GM23338 (cell line): ENCODE data around the gene KIF27. TPM values are rescaled to one million over a fixed set of nuclear protein-coding genes. Genes with fewer than 3 reads are reported as not detected.

Source experiments
- ATAC-seq: fragments of 200-7000 bp; cut with Tn5 transposase; 3 replicates; pipeline ENCODE4 v1.9.1; 2020
- DNase-seq: peaks from one replicate; pipeline ENCODE4 v3.0.0-alpha.2; 2015; ENCODE audit warnings: low spot score
- H2AFZ ChIP-seq: fragments of 200-600 bp; sonication (generic); 2 replicates; pipeline ENCODE4 v1.8.0; 2016; ENCODE audit warnings: antibody characterized with exemption, mild to moderate bottlenecking, moderate library complexity
- H3F3A ChIP-seq: fragments of 200-600 bp; sonication (generic); replicated peaks from 2 replicates; pipeline ENCODE4 v1.8.0; 2017; ENCODE audit warnings: antibody characterized with exemption, mixed run types, low read depth
- H3K27ac ChIP-seq: fragments of 200-600 bp; sonication (generic); 2 replicates; pipeline ENCODE4 v1.6.1; 2016; ENCODE audit warnings: low read depth
- H3K27me3 ChIP-seq: fragments of 200-600 bp; sonication (generic); 2 replicates; pipeline ENCODE4 v1.8.0; 2016; ENCODE audit warnings: mild to moderate bottlenecking, mixed run types, moderate library complexity; ENCODE audit not compliant: insufficient read depth
- H3K36me3 ChIP-seq: fragments of 200-600 bp; sonication (generic); 2 replicates; pipeline ENCODE4 v1.8.0; 2016; ENCODE audit warnings: mild to moderate bottlenecking; ENCODE audit not compliant: insufficient read depth
- H3K4me1 ChIP-seq: fragments of 200-600 bp; sonication (generic); 2 replicates; pipeline ENCODE4 v1.8.0; 2016; ENCODE audit warnings: mild to moderate bottlenecking, moderate library complexity; ENCODE audit not compliant: insufficient read depth
- H3K4me2 ChIP-seq: fragments of 200-600 bp; sonication (generic); 2 replicates; pipeline ENCODE4 v1.7.1; 2017; ENCODE audit warnings: mixed run types
- H3K4me3 ChIP-seq: fragments of 200-600 bp; sonication (generic); 2 replicates; pipeline ENCODE4 v1.6.1; 2016; ENCODE audit warnings: mixed run types
- H3K79me2 ChIP-seq: fragments of 200-600 bp; sonication (generic); replicated peaks from 2 replicates; pipeline ENCODE4 v1.8.0; 2017; ENCODE audit warnings: mild to moderate bottlenecking; ENCODE audit not compliant: insufficient read depth
- H3K9me2 ChIP-seq: fragments of 200-600 bp; sonication (generic); 2 replicates; pipeline ENCODE4 v1.8.0; 2017; ENCODE audit not compliant: insufficient read depth
- H4K20me1 ChIP-seq: fragments of 200-600 bp; sonication (generic); replicated peaks from 2 replicates; pipeline ENCODE4 v1.8.0; 2017; ENCODE audit warnings: mild to moderate bottlenecking; ENCODE audit not compliant: insufficient read depth
- H3K27ac Mint-ChIP-seq: 2 replicates; pipeline ENCODE4 v1.8.0; 2020; ENCODE audit warnings: inconsistent platforms, mild to moderate bottlenecking, moderate library complexity, mixed read lengths
- H3K27me3 Mint-ChIP-seq: 3 replicates; pipeline ENCODE4 v1.8.0; 2022; ENCODE audit warnings: low read depth, mild to moderate bottlenecking, moderate library complexity, mixed read lengths, inconsistent platforms; ENCODE audit not compliant: insufficient read depth, poor library complexity
- H3K36me3 Mint-ChIP-seq: 3 replicates; pipeline ENCODE4 v1.8.0; 2021; ENCODE audit warnings: low read depth, mild to moderate bottlenecking, inconsistent platforms, moderate library complexity, mixed read lengths
- H3K4me1 Mint-ChIP-seq: 3 replicates; pipeline ENCODE4 v1.8.0; 2020; ENCODE audit warnings: mild to moderate bottlenecking, inconsistent platforms, mixed read lengths
- H3K4me3 Mint-ChIP-seq: 3 replicates; pipeline ENCODE4 v1.8.0; 2021; ENCODE audit warnings: moderate library complexity, mild to moderate bottlenecking, inconsistent platforms, mixed read lengths
- H3K9me3 Mint-ChIP-seq: 3 replicates; pipeline ENCODE4 v1.8.0; 2020; ENCODE audit warnings: moderate library complexity, mild to moderate bottlenecking, inconsistent platforms, mixed read lengths
- CREB1 ChIP-seq: fragments of 250-450 bp; sonication (Bioruptor Pico); IDR thresholded peaks from 2 replicates; pipeline ENCODE4 v1.5.0; 2020; ENCODE audit warnings: low read depth, mild to moderate bottlenecking, moderate library complexity
- NANOG ChIP-seq: IDR thresholded peaks from 2 replicates; pipeline ENCODE4 v1.6.1; 2016; ENCODE audit warnings: antibody characterized with exemption, borderline replicate concordance
- ZNF114 ChIP-seq: fragments of 250-450 bp; sonication (Bioruptor Pico); IDR thresholded peaks from 2 replicates; pipeline ENCODE4 v1.5.0; 2020; ENCODE audit warnings: mild to moderate bottlenecking, moderate library complexity
- polyA plus RNA-seq: library from polyadenylated mRNA; unstranded; fragments of >200 nt; fragmentation: Nextera tagmentation; extraction: Ambion mirVana; gene quantifications from 2 replicates; pipeline ENCODE4 v1.2.1, GENCODE V29; 2016
- total RNA-seq: library from RNA; depleted of rRNA; stranded (reverse); fragments of >200 nt; shearing (Covaris generic); gene quantifications from 2 replicates; pipeline ENCODE4 v1.2.3, GENCODE V29; 2014
- TF ChIP-seq, protein P1 (sequence below): fragments of 250-450 bp; sonication (Bioruptor Pico); IDR thresholded peaks from 2 replicates; pipeline ENCODE4 v1.5.0; 2020; ENCODE audit warnings: mild to moderate bottlenecking, moderate library complexity
- TF ChIP-seq, protein P2 (sequence below): IDR thresholded peaks from 2 replicates; pipeline ENCODE4 v1.6.1; 2016; ENCODE audit warnings: antibody characterized with exemption
- TF ChIP-seq, protein P3 (sequence below), 2 experiments: fragments of 200-600 bp in 1 of 2; sonication (generic) in 1 of 2; conservative IDR thresholded peaks; 2 replicates each; pipeline versions ENCODE4 v1.5.1 to v1.6.1; 2016 to 2017; ENCODE audit warnings: antibody characterized with exemption in 2 of 2, low read depth in 2 of 2, mild to moderate bottlenecking in 2 of 2, moderate library complexity in 1 of 2

Gene KIF27
- total and polyA plus RNA-seq, 2 experiments from 2014 or later = 3.3 to 8.2 TPM

DNA sequence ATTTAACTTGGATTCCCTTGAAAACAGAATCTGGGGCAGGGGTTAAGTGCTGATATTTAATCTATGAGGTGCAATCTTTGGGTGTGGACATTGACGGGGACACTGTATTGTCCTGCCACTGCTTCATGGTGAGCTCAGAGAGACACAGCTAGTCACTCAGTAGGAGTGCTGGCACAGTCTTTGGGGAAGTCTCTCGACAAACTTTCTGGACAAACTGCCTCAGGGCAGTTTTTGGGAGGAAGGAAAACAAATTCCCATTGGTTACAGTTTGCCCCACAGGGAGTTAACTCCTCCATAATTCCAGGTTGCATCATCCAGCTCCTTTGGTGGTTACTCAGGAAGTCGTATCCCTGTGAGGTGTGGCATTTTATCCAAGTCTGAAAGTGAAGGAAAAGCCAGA is 40.9 kb upstream of the KIF27 start (continued):
- TF ChIP-seq, protein P1, sequence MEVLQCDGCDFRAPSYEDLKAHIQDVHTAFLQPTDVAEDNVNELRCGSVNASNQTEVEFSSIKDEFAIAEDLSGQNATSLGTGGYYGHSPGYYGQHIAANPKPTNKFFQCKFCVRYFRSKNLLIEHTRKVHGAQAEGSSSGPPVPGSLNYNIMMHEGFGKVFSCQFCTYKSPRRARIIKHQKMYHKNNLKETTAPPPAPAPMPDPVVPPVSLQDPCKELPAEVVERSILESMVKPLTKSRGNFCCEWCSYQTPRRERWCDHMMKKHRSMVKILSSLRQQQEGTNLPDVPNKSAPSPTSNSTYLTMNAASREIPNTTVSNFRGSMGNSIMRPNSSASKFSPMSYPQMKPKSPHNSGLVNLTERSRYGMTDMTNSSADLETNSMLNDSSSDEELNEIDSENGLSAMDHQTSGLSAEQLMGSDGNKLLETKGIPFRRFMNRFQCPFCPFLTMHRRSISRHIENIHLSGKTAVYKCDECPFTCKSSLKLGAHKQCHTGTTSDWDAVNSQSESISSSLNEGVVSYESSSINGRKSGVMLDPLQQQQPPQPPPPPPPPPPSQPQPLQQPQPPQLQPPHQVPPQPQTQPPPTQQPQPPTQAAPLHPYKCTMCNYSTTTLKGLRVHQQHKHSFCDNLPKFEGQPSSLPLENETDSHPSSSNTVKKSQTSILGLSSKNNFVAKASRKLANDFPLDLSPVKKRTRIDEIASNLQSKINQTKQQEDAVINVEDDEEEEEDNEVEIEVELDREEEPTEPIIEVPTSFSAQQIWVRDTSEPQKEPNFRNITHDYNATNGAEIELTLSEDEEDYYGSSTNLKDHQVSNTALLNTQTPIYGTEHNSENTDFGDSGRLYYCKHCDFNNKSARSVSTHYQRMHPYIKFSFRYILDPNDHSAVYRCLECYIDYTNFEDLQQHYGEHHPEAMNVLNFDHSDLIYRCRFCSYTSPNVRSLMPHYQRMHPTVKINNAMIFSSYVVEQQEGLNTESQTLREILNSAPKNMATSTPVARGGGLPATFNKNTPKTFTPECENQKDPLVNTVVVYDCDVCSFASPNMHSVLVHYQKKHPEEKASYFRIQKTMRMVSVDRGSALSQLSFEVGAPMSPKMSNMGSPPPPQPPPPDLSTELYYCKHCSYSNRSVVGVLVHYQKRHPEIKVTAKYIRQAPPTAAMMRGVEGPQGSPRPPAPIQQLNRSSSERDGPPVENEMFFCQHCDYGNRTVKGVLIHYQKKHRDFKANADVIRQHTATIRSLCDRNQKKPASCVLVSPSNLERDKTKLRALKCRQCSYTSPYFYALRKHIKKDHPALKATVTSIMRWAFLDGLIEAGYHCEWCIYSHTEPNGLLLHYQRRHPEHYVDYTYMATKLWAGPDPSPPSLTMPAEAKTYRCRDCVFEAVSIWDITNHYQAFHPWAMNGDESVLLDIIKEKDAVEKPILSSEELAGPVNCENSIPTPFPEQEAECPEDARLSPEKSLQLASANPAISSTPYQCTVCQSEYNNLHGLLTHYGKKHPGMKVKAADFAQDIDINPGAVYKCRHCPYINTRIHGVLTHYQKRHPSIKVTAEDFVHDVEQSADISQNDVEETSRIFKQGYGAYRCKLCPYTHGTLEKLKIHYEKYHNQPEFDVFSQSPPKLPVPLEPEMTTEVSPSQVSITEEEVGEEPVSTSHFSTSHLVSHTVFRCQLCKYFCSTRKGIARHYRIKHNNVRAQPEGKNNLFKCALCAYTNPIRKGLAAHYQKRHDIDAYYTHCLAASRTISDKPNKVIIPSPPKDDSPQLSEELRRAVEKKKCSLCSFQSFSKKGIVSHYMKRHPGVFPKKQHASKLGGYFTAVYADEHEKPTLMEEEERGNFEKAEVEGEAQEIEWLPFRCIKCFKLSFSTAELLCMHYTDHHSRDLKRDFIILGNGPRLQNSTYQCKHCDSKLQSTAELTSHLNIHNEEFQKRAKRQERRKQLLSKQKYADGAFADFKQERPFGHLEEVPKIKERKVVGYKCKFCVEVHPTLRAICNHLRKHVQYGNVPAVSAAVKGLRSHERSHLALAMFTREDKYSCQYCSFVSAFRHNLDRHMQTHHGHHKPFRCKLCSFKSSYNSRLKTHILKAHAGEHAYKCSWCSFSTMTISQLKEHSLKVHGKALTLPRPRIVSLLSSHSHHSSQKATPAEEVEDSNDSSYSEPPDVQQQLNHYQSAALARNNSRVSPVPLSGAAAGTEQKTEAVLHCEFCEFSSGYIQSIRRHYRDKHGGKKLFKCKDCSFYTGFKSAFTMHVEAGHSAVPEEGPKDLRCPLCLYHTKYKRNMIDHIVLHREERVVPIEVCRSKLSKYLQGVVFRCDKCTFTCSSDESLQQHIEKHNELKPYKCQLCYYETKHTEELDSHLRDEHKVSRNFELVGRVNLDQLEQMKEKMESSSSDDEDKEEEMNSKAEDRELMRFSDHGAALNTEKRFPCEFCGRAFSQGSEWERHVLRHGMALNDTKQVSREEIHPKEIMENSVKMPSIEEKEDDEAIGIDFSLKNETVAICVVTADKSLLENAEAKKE = no peak
- TF ChIP-seq, protein P2, sequence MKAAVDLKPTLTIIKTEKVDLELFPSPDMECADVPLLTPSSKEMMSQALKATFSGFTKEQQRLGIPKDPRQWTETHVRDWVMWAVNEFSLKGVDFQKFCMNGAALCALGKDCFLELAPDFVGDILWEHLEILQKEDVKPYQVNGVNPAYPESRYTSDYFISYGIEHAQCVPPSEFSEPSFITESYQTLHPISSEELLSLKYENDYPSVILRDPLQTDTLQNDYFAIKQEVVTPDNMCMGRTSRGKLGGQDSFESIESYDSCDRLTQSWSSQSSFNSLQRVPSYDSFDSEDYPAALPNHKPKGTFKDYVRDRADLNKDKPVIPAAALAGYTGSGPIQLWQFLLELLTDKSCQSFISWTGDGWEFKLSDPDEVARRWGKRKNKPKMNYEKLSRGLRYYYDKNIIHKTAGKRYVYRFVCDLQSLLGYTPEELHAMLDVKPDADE = no peak

DNA sequence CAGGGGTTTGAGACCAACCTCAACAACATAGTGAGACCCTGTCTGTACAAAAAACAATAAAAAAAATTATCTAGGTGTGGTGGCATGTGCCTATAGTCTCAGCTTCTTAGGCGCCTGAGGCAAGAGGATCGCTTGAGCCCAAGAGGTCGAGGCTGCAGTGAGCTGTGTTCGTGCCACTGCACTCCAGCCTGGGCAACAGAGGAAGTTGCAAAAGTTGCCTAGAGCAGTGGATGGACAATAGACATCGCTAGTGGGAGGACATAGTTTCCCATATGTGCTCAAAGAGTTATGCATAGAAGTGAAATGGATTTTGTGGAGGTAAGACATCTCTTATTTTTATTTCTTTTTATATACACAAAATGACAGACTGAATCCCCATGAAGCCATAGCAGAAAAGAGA is 39.8 kb upstream of the KIF27 start:
- Histone ChIP-seq H4K20me1 (no peaks in the 10 kb centered on the region), H3K27me3 (no peaks in the 10 kb centered on the region), H3K4me3 (no peak overlapping the region), H3K36me3 (no peaks in the 10 kb centered on the region), H3K79me2 (no peaks in the 10 kb centered on the region), H3K27ac (no peak overlapping the region), H2AFZ (no peak overlapping the region), H3F3A (peaks cover 14% of the 10 kb centered on the region), H3K4me1 (no peaks in the 10 kb centered on the region; the same call in 1 of the 2 replicates), H3K9me2 (no peaks in the 10 kb centered on the region), H3K4me2 (no peak overlapping the region)
- peaks cover 18% of the 10 kb centered on the region for H3K27me3 Mint-ChIP-seq
- H3K4me3 Mint-ChIP-seq = no peak overlapping the region
- no peaks in the 10 kb centered on the region; the same call in 2 of the 3 replicates for H3K9me3 Mint-ChIP-seq
- no peak for ATAC-seq
- H3K36me3 Mint-ChIP-seq = peaks cover 1% of the 10 kb centered on the region; the same call in 1 of the 3 replicates
- DNase-seq = no peak
- peaks cover 6% of the 10 kb centered on the region; the same call in 2 of the 3 replicates for H3K4me1 Mint-ChIP-seq
- no peak overlapping the region for H3K27ac Mint-ChIP-seq
- TF ChIP-seq ZNF114 (CRISPR knock-in tag) (no peak), NANOG (no peak), CREB1 (CRISPR knock-in tag) (no peak)
- TF ChIP-seq, protein P3, sequence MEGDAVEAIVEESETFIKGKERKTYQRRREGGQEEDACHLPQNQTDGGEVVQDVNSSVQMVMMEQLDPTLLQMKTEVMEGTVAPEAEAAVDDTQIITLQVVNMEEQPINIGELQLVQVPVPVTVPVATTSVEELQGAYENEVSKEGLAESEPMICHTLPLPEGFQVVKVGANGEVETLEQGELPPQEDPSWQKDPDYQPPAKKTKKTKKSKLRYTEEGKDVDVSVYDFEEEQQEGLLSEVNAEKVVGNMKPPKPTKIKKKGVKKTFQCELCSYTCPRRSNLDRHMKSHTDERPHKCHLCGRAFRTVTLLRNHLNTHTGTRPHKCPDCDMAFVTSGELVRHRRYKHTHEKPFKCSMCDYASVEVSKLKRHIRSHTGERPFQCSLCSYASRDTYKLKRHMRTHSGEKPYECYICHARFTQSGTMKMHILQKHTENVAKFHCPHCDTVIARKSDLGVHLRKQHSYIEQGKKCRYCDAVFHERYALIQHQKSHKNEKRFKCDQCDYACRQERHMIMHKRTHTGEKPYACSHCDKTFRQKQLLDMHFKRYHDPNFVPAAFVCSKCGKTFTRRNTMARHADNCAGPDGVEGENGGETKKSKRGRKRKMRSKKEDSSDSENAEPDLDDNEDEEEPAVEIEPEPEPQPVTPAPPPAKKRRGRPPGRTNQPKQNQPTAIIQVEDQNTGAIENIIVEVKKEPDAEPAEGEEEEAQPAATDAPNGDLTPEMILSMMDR (conservative IDR thresholded peaks at IDR 0.05; ENCODE audit: low read depth in 2 of 2) = no peak
- TF ChIP-seq, protein P1 = no peak
